Neural cell (in vitro differentiated cells): ENCODE data around the gene STK32B.

Source experiments
- EP300 ChIP-seq: fragments of 450-650 bp; conservative IDR thresholded peaks from 2 replicates; pipeline ENCODE4 v1.6.1; 2014; ENCODE audit warnings: antibody characterized with exemption, mild to moderate bottlenecking, moderate library complexity; ENCODE audit not compliant: poor library complexity, severe bottlenecking
- POLR2AphosphoS5 ChIP-seq: IDR thresholded peaks from 2 replicates; pipeline ENCODE4 v1.6.1; 2012
- RAD21 ChIP-seq: fragments of 450-650 bp; conservative IDR thresholded peaks from 2 replicates; pipeline ENCODE4 v1.6.1; 2014; ENCODE audit warnings: antibody characterized with exemption, mild to moderate bottlenecking, moderate library complexity
- REST ChIP-seq: IDR thresholded peaks from 2 replicates; pipeline ENCODE4 v1.6.1; 2012; ENCODE audit warnings: borderline replicate concordance
- SMC3 ChIP-seq: fragments of 450-650 bp; conservative IDR thresholded peaks from 2 replicates; pipeline ENCODE4 v1.6.1; 2014; ENCODE audit warnings: antibody characterized with exemption, mild to moderate bottlenecking, moderate library complexity; ENCODE audit not compliant: poor library complexity
- TF ChIP-seq, protein P1 (sequence below): fragments of 450-650 bp; IDR thresholded peaks from 2 replicates; pipeline ENCODE4 v1.5.1; 2014; ENCODE audit warnings: antibody characterized with exemption, mild to moderate bottlenecking, moderate library complexity; ENCODE audit not compliant: poor library complexity, severe bottlenecking

- TF ChIP-seq, protein P1, sequence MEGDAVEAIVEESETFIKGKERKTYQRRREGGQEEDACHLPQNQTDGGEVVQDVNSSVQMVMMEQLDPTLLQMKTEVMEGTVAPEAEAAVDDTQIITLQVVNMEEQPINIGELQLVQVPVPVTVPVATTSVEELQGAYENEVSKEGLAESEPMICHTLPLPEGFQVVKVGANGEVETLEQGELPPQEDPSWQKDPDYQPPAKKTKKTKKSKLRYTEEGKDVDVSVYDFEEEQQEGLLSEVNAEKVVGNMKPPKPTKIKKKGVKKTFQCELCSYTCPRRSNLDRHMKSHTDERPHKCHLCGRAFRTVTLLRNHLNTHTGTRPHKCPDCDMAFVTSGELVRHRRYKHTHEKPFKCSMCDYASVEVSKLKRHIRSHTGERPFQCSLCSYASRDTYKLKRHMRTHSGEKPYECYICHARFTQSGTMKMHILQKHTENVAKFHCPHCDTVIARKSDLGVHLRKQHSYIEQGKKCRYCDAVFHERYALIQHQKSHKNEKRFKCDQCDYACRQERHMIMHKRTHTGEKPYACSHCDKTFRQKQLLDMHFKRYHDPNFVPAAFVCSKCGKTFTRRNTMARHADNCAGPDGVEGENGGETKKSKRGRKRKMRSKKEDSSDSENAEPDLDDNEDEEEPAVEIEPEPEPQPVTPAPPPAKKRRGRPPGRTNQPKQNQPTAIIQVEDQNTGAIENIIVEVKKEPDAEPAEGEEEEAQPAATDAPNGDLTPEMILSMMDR: no peak
- no peak for TF ChIP-seq POLR2AphosphoS5
- no peak for TF ChIP-seq REST
- no peak for TF ChIP-seq SMC3
- TF ChIP-seq RAD21: no peak
- no peak for TF ChIP-seq EP300
These were observed 95.0 kb downstream of the STK32B start for GRCh38 chr4:5146248-5146647.
